WERI-Rb-1 (cell line): ENCODE results near the gene POLR2M.

ENCODE experiments used
- DNase-seq: peaks from one replicate; pipeline ENCODE4 v3.0.0-alpha.2; 2020
- H3K27ac ChIP-seq: fragments of 250-450 bp; sonication (Bioruptor Pico); 2 replicates; pipeline ENCODE4 v1.5.1; 2020; ENCODE audit warnings: mild to moderate bottlenecking, moderate library complexity
- H3K27me3 ChIP-seq: fragments of 250-450 bp; sonication (Bioruptor Pico); 2 replicates; pipeline ENCODE4 v1.5.1; 2021; ENCODE audit warnings: mild to moderate bottlenecking, low read depth, moderate library complexity; ENCODE audit not compliant: insufficient read depth, severe bottlenecking
- H3K36me3 ChIP-seq: fragments of 250-450 bp; sonication (Bioruptor Pico); 2 replicates; pipeline ENCODE4 v1.5.1; 2020; ENCODE audit warnings: mild to moderate bottlenecking, moderate library complexity
- H3K4me3 ChIP-seq: 2 replicates; pipeline ENCODE4 v1.5.1; 2011; ENCODE audit warnings: low read depth, mild to moderate bottlenecking, control low read depth, low read length
- H3K9me3 ChIP-seq: fragments of 250-450 bp; sonication (Bioruptor Pico); 2 replicates; pipeline ENCODE4 v1.5.1; 2021; ENCODE audit warnings: mild to moderate bottlenecking, moderate library complexity; ENCODE audit not compliant: severe bottlenecking
- TF ChIP-seq, protein P1 (sequence below): IDR thresholded peaks from 2 replicates; pipeline ENCODE4 v1.5.1; 2011; ENCODE audit warnings: low read depth, mild to moderate bottlenecking, control low read depth, inconsistent platforms, low read length

POLR2M gene

DNA sequence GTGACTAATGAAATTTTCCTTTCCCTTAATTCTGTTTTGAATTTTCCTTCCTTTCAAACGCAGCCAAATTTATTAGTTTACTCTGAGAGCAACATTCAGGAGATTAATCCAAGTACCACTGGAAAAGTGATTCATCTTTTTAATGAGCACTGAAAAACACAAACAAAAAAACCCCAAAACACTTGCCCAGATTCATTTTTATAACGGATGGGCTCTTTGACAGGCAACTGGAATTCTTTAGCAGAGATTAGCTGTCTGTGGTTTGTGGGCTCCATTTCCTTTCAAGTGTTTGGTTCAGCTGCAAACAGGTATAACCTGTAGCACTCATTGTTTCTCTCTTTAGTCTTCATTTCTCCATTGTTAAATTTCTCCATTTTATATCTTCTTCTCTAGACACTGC, 3.1 kb upstream of the POLR2M start:
- peaks cover 5% of the 10 kb centered on the region for H3K9me3 ChIP-seq
- no peaks in the 10 kb centered on the region for H3K27me3 ChIP-seq
- peaks cover 7% of the 10 kb centered on the region for H3K36me3 ChIP-seq
- no peak for DNase-seq
- H3K27ac ChIP-seq = no peak overlapping the region
- TF ChIP-seq, protein P1, sequence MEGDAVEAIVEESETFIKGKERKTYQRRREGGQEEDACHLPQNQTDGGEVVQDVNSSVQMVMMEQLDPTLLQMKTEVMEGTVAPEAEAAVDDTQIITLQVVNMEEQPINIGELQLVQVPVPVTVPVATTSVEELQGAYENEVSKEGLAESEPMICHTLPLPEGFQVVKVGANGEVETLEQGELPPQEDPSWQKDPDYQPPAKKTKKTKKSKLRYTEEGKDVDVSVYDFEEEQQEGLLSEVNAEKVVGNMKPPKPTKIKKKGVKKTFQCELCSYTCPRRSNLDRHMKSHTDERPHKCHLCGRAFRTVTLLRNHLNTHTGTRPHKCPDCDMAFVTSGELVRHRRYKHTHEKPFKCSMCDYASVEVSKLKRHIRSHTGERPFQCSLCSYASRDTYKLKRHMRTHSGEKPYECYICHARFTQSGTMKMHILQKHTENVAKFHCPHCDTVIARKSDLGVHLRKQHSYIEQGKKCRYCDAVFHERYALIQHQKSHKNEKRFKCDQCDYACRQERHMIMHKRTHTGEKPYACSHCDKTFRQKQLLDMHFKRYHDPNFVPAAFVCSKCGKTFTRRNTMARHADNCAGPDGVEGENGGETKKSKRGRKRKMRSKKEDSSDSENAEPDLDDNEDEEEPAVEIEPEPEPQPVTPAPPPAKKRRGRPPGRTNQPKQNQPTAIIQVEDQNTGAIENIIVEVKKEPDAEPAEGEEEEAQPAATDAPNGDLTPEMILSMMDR = no peak
- H3K4me3 ChIP-seq = no peak overlapping the region

DNA sequence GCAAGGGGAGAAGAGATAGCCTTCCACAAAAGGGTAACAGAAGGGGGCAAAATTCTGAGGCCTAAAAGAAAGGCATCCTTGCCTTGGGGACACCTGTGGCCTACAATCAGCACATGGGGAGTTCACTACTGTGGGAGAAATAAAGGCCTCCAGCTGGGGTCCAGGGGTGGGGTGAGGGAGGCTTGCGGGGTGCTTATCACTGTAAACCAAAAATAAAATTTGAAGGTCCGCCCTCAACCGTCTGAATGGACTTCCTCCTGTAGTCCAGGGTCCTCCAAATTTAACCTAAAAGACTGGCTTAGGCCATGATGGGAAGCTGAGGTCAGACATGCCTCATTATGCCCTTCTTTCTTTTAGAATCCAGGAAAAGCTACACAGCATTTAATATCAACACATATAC, 2.1 kb upstream of the POLR2M start:
- Histone ChIP-seq H3K9me3 (peaks cover 5% of the 10 kb centered on the region), H3K4me3 (no peak overlapping the region), H3K27ac (no peak overlapping the region), H3K36me3 (peaks cover 15% of the 10 kb centered on the region), H3K27me3 (no peaks in the 10 kb centered on the region)
- TF ChIP-seq, protein P1 = no peak
- DNase-seq = no peak

DNA sequence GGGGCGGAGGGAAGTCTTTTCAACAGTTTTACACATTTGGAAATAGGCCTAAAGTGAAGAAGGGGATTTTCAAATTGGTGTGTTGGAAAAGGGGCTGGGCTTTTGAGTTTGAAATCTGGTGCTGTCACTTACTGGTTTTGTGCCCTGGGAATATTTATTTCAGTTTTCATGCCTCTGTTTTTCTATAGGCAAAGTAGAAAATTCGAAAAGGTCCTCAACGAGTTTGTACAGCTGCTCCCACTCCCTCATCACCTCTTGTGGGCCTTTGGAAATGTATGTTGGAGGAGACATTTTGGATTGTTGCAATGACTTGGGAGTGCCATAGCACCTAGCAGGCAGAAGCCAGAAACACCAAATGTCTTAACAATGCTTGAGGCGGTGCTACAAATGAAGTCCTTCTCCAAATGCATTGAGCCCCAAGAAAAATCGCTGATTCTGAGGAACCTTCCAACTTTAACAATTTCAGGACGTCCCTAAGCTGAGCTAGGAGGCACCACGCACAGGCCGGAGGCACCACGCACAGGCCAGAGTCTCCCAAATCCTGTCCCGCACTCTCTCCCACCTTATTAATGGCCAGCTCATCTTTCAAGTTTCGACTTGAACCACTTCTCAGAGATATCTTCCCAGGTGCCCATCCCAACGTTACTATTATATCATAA, 639 bp upstream of the POLR2M start:
- H3K27ac ChIP-seq = peak overlapping the region; percentile 87
- peaks cover 29% of the 10 kb centered on the region for H3K36me3 ChIP-seq
- TF ChIP-seq, protein P1 = no peak
- H3K27me3 ChIP-seq = no peaks in the 10 kb centered on the region
- no peak for DNase-seq
- H3K4me3 ChIP-seq = peak overlapping the region; percentile 88
- peaks cover 5% of the 10 kb centered on the region for H3K9me3 ChIP-seq

DNA sequence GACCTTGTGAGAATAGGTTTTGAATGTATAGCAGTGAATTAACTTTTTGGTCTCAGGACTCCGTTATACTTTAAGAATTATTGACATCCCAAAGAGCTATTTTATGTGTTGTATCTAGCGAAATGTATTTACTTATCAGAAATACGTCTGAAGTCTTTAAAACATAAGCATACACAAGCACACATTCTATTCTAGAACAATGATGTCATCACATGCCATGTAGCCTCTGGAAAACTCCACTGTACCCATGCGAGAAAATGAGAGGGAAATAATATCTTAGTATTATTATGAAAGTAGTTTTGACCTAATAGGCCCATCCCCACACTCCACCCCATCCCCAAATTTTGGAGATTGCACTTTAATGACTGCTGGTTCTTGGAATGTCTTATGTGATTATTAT, 1.5 kb downstream of the POLR2M start:
- TF ChIP-seq, protein P1 = no peak
- no peak for DNase-seq
- H3K9me3 ChIP-seq = peaks cover 5% of the 10 kb centered on the region
- H3K27me3 ChIP-seq = no peaks in the 10 kb centered on the region
- no peak overlapping the region for H3K4me3 ChIP-seq
- peaks cover 47% of the 10 kb centered on the region for H3K36me3 ChIP-seq
- H3K27ac ChIP-seq = no peak overlapping the region

DNA sequence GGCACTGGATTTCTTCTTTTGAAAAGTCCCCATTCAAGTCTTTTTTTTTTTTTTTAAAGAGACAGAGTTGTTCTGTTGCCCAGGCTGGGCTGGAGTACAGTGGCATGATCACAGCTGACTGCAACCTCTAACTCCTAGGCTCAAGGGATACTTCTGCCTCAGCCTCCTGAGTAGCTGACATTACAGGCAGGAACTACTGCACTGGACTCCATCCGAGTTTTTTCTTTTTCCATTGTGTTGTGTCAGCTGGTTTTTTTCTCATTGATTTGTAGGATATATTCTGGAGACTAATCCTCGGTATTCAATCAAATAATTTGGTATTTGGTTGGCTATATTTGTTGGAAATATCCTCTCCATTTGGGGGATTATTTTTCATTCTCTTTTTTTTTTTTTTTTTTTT, 11.8 kb downstream of the POLR2M start:
- no peak for DNase-seq
- TF ChIP-seq, protein P1 = no peak

DNA sequence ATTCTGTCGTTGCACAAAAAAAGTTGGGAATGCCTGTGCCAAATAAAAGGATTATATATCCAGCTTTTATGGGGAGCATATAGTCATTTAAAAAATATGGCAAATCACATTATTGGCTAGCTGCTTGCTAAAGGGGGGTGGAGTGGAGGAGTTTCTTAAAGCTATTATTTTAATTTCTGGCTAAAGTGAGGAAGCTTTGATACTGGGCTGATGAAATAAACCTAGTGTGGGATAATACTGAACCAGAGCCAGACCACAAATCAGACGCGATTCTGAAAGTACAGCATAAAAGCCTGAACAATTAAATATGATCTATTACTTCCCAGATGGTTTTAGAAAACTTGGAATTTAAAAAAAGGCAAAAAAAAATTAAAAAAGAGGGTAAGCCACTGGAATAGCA, 14.4 kb downstream of the POLR2M start:
- no peak for DNase-seq
- TF ChIP-seq, protein P1 = no peak

More for the DNA sequence above, 11.8 kb downstream of the POLR2M start:
- Histone ChIP-seq H3K27me3 (no peaks in the 10 kb centered on the region), H3K36me3 (peaks cover 21% of the 10 kb centered on the region), H3K4me3 (no peak overlapping the region), H3K9me3 (no peaks in the 10 kb centered on the region), H3K27ac (no peak overlapping the region)

More for the DNA sequence above, 14.4 kb downstream of the POLR2M start:
- H3K4me3 ChIP-seq = no peak overlapping the region
- no peak overlapping the region for H3K27ac ChIP-seq
- no peaks in the 10 kb centered on the region for H3K9me3 ChIP-seq
- peaks cover 11% of the 10 kb centered on the region; the same call in 1 of the 2 replicates for H3K36me3 ChIP-seq
- H3K27me3 ChIP-seq = no peaks in the 10 kb centered on the region
